Astrocyte (in vitro differentiated cells and primary cell): Measurements from ENCODE around the gene CCNE1. TPM values are rescaled to one million over a fixed set of nuclear protein-coding genes. Genes with fewer than 3 reads are reported as not detected.

Experiments
- DNase-seq: peaks from one replicate; pipeline ENCODE4 v3.0.0-alpha.2; 2010; ENCODE audit warnings: low read depth
- FAIRE-seq: peaks from 2 replicates; lab custom pipeline; 2011; peaks lifted over from hg19 to GRCh38; lab: Jason Lieb, UNC
- H2AFZ ChIP-seq: 2 replicates; pipeline ENCODE4 v1.6.0; 2012; ENCODE audit warnings: low read depth, low read length, inconsistent platforms
- H3K27ac ChIP-seq: 2 replicates; pipeline ENCODE4 v1.5.1; 2011; ENCODE audit warnings: low read depth, low read length, inconsistent platforms
- H3K27me3 ChIP-seq: 2 replicates; pipeline ENCODE4 v1.6.0; 2011; ENCODE audit warnings: low read length, inconsistent platforms; ENCODE audit not compliant: insufficient read depth
- H3K36me3 ChIP-seq: 2 replicates; pipeline ENCODE4 v1.5.1; 2011; ENCODE audit warnings: low read length, inconsistent platforms; ENCODE audit not compliant: insufficient read depth
- H3K4me1 ChIP-seq: 2 replicates; pipeline ENCODE4 v1.5.1; 2011; ENCODE audit warnings: low read length, inconsistent platforms; ENCODE audit not compliant: insufficient read depth
- H3K4me2 ChIP-seq: 2 replicates; pipeline ENCODE4 v1.6.0; 2012; ENCODE audit warnings: low read length, inconsistent platforms
- H3K4me3 ChIP-seq: 2 replicates; pipeline ENCODE4 v1.5.1; 2011; ENCODE audit warnings: low read depth, mild to moderate bottlenecking, low read length, inconsistent platforms; ENCODE audit not compliant: insufficient read depth
- H3K79me2 ChIP-seq: 2 replicates; pipeline ENCODE4 v1.6.0; 2012; ENCODE audit warnings: mild to moderate bottlenecking, low read length, inconsistent platforms; ENCODE audit not compliant: insufficient read depth
- H3K9ac ChIP-seq: 2 replicates; pipeline ENCODE4 v1.6.0; 2012; ENCODE audit warnings: mild to moderate bottlenecking, low read length, inconsistent platforms
- H3K9me3 ChIP-seq: 2 replicates; pipeline ENCODE4 v1.5.1; 2012; ENCODE audit warnings: low read depth, mild to moderate bottlenecking, low read length, inconsistent platforms; ENCODE audit not compliant: insufficient read depth
- H4K20me1 ChIP-seq: 2 replicates; pipeline ENCODE4 v1.6.0; 2012; ENCODE audit warnings: low read length, inconsistent platforms; ENCODE audit not compliant: insufficient read depth
- H3K27ac Mint-ChIP-seq: one replicate; pipeline ENCODE4 v1.8.0; 2021; ENCODE audit warnings: mild to moderate bottlenecking, mixed read lengths; ENCODE audit not compliant: unreplicated experiment
- H3K27me3 Mint-ChIP-seq: one replicate; pipeline ENCODE4 v1.8.0; 2021; ENCODE audit warnings: low read depth, mixed read lengths; ENCODE audit not compliant: unreplicated experiment
- H3K36me3 Mint-ChIP-seq: one replicate; pipeline ENCODE4 v1.8.0; 2021; ENCODE audit warnings: low read depth, mixed read lengths; ENCODE audit not compliant: unreplicated experiment
- H3K4me1 Mint-ChIP-seq: one replicate; pipeline ENCODE4 v1.8.0; 2021; ENCODE audit warnings: low read depth, mixed read lengths; ENCODE audit not compliant: unreplicated experiment
- H3K4me3 Mint-ChIP-seq: one replicate; pipeline ENCODE4 v1.8.0; 2021; ENCODE audit warnings: mild to moderate bottlenecking, moderate library complexity, mixed read lengths; ENCODE audit not compliant: unreplicated experiment
- H3K9me3 Mint-ChIP-seq: one replicate; pipeline ENCODE4 v1.8.0; 2021; ENCODE audit warnings: mild to moderate bottlenecking, mixed read lengths; ENCODE audit not compliant: unreplicated experiment
- EZH2 ChIP-seq: IDR thresholded peaks from 2 replicates; pipeline ENCODE4 v1.6.1; 2012; ENCODE audit warnings: mild to moderate bottlenecking, low read length, inconsistent platforms; ENCODE audit not compliant: insufficient read depth
- total RNA-seq: library from RNA; stranded (reverse); gene quantifications from 2 replicates; pipeline ENCODE4 v1.2.1, GENCODE V29; 2021
- TF ChIP-seq, protein P1 (sequence below): IDR thresholded peaks from 2 replicates; pipeline ENCODE4 v1.5.1; 2011; ENCODE audit warnings: low read depth, mild to moderate bottlenecking, inconsistent platforms, low read length, moderate library complexity; ENCODE audit not compliant: insufficient read depth

CCNE1 gene
- total RNA-seq, 1 donor from 2014 or later = 8.8 TPM

DNA sequence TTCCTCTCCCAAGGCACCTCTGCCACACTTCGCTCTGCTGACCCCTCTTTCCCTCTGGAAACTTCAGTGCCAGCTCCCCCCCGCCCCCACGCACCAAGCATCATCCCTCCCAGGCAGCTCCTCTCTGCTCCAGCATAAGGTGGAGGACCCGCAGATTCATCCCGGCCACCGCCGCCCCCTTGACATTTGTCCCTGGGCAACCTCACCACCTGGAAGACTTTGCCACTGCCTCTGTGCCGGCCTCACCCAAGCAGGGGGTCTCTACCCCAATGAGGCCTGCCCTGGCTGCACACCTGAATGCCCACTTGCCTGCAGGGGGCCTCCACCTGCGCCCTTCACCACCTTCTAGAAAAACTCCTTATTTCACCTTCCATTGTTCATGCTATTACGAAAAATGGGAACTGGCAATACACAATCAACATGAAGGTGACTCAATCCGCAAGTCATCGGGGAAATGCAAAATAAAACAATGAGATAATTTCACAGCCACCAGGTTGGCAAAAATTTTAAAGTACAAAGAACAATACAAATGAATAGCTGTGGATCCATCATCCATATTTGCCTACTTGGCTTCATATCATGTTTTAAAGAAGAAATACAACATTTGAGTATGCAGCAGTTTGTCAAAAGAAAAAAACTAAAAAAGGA is 21.9 kb downstream of the CCNE1 start:
- H3K4me3 ChIP-seq = no peak overlapping the region
- Mint-ChIP-seq H3K36me3 (no peaks in the 10 kb centered on the region), H3K9me3 (peaks cover 2% of the 10 kb centered on the region), H3K27ac (no peak overlapping the region), H3K4me3 (no peak overlapping the region), H3K4me1 (no peaks in the 10 kb centered on the region), H3K27me3 (peaks cover 3% of the 10 kb centered on the region)
- no peaks in the 10 kb centered on the region for H3K4me1 ChIP-seq
- no peaks in the 10 kb centered on the region for H3K36me3 ChIP-seq
- H3K79me2 ChIP-seq = no peaks in the 10 kb centered on the region
- no peak overlapping the region for H3K4me2 ChIP-seq
- H3K27ac ChIP-seq = no peak overlapping the region
- peaks cover 4% of the 10 kb centered on the region for H3K27me3 ChIP-seq
- no peaks in the 10 kb centered on the region for H3K9me3 ChIP-seq
- H2AFZ ChIP-seq = no peak overlapping the region
- DNase-seq (no peak), FAIRE-seq (no peak)
- H3K9ac ChIP-seq = no peak overlapping the region
- TF ChIP-seq, protein P1, sequence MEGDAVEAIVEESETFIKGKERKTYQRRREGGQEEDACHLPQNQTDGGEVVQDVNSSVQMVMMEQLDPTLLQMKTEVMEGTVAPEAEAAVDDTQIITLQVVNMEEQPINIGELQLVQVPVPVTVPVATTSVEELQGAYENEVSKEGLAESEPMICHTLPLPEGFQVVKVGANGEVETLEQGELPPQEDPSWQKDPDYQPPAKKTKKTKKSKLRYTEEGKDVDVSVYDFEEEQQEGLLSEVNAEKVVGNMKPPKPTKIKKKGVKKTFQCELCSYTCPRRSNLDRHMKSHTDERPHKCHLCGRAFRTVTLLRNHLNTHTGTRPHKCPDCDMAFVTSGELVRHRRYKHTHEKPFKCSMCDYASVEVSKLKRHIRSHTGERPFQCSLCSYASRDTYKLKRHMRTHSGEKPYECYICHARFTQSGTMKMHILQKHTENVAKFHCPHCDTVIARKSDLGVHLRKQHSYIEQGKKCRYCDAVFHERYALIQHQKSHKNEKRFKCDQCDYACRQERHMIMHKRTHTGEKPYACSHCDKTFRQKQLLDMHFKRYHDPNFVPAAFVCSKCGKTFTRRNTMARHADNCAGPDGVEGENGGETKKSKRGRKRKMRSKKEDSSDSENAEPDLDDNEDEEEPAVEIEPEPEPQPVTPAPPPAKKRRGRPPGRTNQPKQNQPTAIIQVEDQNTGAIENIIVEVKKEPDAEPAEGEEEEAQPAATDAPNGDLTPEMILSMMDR = no peak
- TF ChIP-seq EZH2 = no peak
- no peaks in the 10 kb centered on the region for H4K20me1 ChIP-seq

DNA sequence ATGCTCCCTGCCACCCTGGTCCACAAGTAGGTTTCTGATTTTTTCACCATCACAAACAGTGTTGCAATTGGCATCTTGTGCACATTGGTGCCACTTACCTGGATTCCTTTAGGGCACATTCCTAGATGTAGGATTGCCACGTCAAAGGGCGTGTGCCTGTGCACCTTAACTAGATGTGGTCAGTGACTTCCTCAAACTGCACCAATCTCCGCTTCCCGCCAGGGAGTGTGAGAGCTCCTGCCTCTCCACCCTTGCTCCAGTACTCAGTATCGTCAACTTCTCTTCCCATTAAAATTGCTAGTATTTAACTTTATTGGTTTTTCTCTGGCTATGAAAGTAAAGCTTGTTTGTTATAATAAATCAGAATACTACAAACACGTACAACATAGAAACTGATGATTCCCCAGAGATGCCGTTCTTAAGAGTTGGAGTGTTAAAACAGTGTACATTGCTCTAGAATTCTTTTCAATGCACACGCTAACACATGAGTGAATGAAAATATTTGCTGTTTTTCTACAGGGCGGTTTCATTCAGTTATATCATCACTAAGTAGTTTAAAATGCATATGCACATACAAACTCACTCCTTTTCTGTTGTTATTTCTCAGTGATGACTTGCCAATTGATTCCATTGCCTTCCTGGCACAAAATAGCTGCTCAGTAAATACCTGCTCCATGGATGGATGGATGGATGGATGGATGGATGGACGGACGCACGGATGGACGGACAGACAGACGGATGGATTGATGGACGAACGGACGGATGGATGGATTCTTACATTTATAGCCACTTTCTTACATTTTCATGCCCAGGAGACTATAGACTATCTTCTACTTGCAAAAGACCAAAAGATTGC is 23.4 kb downstream of the CCNE1 start:
- no peak for FAIRE-seq
- no peak overlapping the region for H3K27ac Mint-ChIP-seq

More for the DNA sequence above, 23.4 kb downstream of the CCNE1 start:
- Mint-ChIP-seq H3K4me3 (no peak overlapping the region), H3K36me3 (no peaks in the 10 kb centered on the region), H3K4me1 (no peaks in the 10 kb centered on the region), H3K9me3 (peaks cover 2% of the 10 kb centered on the region), H3K27me3 (peaks cover 7% of the 10 kb centered on the region)
- no peak overlapping the region for H3K9ac ChIP-seq
- no peaks in the 10 kb centered on the region for H4K20me1 ChIP-seq
- TF ChIP-seq, protein P1 = no peak
- no peak for TF ChIP-seq EZH2
- H3K4me2 ChIP-seq = no peak overlapping the region
- DNase-seq = no peak
- no peak overlapping the region for H3K27ac ChIP-seq
- H3K9me3 ChIP-seq = no peaks in the 10 kb centered on the region
- H3K27me3 ChIP-seq = peaks cover 9% of the 10 kb centered on the region
- H3K36me3 ChIP-seq = no peaks in the 10 kb centered on the region
- no peak overlapping the region for H3K4me3 ChIP-seq
- H3K4me1 ChIP-seq = no peaks in the 10 kb centered on the region
- H3K79me2 ChIP-seq = no peaks in the 10 kb centered on the region
- H2AFZ ChIP-seq = no peak overlapping the region
